Measurements from ENCODE around the gene TMTC1. TPM values are rescaled to one million over a fixed set of nuclear protein-coding genes. Genes with fewer than 3 reads are reported as not detected.

Gene TMTC1
- total RNA-seq, 1 donor from 2014 or later: not detected

DNA sequence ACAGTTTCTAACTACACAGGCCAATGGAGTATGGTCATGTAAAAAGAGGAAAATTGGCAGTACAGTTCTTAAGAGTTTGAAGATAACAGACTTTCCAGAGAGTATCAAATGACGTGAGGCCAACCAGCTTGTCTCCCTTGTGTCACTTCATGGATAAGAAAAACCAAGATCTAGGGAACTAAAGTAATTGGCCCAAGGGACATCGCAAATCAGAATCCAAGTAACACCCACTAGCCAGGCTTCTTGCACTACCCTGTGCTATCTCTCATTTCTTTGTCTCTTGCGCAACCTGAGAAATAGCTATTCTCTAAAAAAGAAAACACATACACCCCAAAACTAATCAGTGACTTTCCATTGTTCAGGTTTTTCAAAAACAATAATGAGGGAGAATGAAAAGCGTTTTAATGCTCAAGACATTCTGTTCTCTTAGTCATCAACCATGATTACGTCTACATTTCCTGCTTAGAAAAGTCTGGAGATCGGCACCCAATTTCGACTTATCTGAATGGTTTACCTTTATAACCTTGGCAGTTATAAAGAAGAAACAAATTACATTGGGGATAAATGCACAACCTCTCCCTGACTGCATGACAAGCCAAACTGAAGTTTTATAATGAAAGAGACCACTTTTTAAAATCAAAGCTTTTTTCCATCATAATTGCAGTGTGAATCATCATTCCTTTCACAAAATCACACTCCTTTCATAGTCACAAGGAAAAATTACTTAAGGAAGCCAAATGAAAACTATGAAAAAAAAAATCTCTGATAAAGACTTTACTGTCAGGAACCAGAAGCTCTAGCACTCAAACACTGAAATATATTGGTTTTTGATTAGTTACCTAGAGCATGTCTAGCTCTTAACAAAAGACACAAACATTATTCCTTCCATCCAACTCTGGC lies 42.1 kb downstream of the TMTC1 start:
- no peak for ATAC-seq (ENCODE audit: low read depth)

DNA sequence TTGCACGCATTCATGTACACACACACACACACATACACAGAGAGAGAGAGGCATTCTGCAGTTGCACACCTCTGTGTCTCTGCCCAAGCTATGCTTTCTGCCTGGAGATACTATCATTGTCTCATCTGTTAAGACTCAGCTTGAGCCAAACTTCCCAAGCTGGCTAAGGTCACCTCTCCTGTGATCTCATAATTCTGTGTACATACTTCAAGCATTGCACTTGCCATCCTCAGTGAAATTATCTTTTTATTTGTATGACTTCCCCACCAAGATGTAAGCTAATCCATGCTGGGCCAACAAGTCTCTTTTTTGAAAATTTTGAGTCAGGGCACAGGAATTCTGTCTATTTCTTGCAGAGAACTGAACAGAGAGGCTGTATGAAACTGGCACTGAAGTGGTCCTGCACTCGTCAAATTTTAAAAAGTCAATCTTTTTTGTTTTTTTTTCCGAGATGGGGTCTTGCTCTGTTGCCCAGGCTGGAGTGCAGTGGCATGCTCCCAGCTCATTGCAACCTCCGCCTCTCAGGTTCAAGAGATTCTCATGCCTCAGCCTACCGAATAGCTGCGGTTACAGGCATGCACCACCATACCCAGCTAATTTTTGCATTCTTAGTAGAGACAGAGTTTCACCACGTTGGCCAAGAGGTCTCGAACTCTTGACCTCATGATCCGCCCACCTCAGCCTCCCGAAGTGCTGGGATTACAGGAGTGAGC lies 44.3 kb downstream of the TMTC1 start:
- H3K27ac Mint-ChIP-seq: no peak overlapping the region
- ChIA-PET POLR2A (no interaction called here), CTCF (no interaction called here)
- H3K4me3 Mint-ChIP-seq: no peak overlapping the region
- no peaks in the 10 kb centered on the region for H3K9me3 Mint-ChIP-seq
- no peaks in the 10 kb centered on the region for H3K4me1 Mint-ChIP-seq
- no peaks in the 10 kb centered on the region for H3K27me3 Mint-ChIP-seq
- ATAC-seq (ENCODE audit: low read depth) (no peak), DNase-seq (no peak)
- no peaks in the 10 kb centered on the region for H3K36me3 Mint-ChIP-seq (ENCODE audit: low read depth)
- intact Hi-C loops (cut with micrococcal nuclease): no loop called here
- TF ChIP-seq, protein P1, sequence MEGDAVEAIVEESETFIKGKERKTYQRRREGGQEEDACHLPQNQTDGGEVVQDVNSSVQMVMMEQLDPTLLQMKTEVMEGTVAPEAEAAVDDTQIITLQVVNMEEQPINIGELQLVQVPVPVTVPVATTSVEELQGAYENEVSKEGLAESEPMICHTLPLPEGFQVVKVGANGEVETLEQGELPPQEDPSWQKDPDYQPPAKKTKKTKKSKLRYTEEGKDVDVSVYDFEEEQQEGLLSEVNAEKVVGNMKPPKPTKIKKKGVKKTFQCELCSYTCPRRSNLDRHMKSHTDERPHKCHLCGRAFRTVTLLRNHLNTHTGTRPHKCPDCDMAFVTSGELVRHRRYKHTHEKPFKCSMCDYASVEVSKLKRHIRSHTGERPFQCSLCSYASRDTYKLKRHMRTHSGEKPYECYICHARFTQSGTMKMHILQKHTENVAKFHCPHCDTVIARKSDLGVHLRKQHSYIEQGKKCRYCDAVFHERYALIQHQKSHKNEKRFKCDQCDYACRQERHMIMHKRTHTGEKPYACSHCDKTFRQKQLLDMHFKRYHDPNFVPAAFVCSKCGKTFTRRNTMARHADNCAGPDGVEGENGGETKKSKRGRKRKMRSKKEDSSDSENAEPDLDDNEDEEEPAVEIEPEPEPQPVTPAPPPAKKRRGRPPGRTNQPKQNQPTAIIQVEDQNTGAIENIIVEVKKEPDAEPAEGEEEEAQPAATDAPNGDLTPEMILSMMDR (IDR thresholded peaks at IDR 0.05): no peak

More for the DNA sequence above, 42.1 kb downstream of the TMTC1 start:
- no peak overlapping the region for H3K4me3 Mint-ChIP-seq
- ChIA-PET POLR2A (no interaction called here), CTCF (no interaction called here)
- no peaks in the 10 kb centered on the region for H3K4me1 Mint-ChIP-seq
- no peak for DNase-seq
- TF ChIP-seq, protein P1 (IDR thresholded peaks at IDR 0.05): no peak
- H3K27ac Mint-ChIP-seq: no peak overlapping the region
- H3K36me3 Mint-ChIP-seq (ENCODE audit: low read depth): no peaks in the 10 kb centered on the region
- H3K9me3 Mint-ChIP-seq: no peaks in the 10 kb centered on the region
- H3K27me3 Mint-ChIP-seq: no peaks in the 10 kb centered on the region
- intact Hi-C loops (cut with micrococcal nuclease): no loop called here

DNA sequence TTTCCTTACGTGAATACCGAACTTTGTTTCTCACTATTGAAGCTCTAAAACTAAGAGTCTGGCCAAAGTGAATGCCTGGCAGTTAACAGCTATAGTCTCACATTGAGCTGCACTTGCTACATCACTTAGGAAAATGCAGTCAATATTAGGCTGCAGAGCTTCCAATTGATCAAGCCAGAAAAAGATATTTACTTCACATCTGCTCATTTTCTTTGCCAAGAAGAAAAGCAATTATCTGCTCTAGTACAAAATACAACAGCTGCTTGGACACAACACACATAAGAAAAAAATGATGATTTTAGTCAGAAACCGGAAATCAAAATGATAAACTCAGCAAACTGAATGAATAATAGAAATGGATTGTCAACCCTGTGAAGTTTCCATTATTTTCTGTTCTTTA lies 45.4 kb downstream of the TMTC1 start:
- ATAC-seq (ENCODE audit: low read depth) (no peak), DNase-seq (no peak)
- CTCF ChIA-PET: no interaction called here
- Mint-ChIP-seq H3K36me3 (ENCODE audit: low read depth) (no peaks in the 10 kb centered on the region), H3K9me3 (no peaks in the 10 kb centered on the region), H3K27me3 (no peaks in the 10 kb centered on the region), H3K4me3 (no peak overlapping the region), H3K27ac (no peak overlapping the region), H3K4me1 (no peaks in the 10 kb centered on the region)
- TF ChIP-seq, protein P1 (IDR thresholded peaks at IDR 0.05): no peak
- intact Hi-C loops (cut with micrococcal nuclease): no loop called here
- POLR2A ChIA-PET: no interaction called here

DNA sequence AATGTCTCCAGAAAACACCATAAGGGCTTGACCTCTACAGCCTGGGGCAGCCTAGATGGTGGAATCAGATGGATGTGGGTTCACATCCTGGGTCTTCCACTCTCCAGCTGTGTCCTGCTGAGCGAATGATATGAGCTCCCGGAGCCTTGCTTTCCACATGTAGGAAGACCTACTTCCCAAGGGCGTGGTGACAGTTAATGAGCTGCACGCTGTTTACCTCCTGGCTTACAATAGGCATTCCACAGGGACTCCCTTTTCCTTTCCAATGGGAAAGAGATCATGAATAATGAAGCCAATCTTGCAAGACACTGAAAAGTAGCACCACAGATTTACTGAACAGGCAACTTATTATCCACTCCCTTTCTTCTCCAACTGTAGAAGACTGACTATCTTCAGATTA lies 46.1 kb downstream of the TMTC1 start:
- no peaks in the 10 kb centered on the region for H3K9me3 Mint-ChIP-seq
- no peaks in the 10 kb centered on the region for H3K36me3 Mint-ChIP-seq (ENCODE audit: low read depth)
- ChIA-PET CTCF (no interaction called here), POLR2A (no interaction called here)
- DNase-seq (no peak), ATAC-seq (ENCODE audit: low read depth) (no peak)
- H3K27ac Mint-ChIP-seq: no peak overlapping the region
- TF ChIP-seq, protein P1 (IDR thresholded peaks at IDR 0.05): no peak
- H3K4me3 Mint-ChIP-seq: no peak overlapping the region
- H3K27me3 Mint-ChIP-seq: no peaks in the 10 kb centered on the region
- H3K4me1 Mint-ChIP-seq: no peaks in the 10 kb centered on the region
- intact Hi-C loops (cut with micrococcal nuclease): no loop called here

DNA sequence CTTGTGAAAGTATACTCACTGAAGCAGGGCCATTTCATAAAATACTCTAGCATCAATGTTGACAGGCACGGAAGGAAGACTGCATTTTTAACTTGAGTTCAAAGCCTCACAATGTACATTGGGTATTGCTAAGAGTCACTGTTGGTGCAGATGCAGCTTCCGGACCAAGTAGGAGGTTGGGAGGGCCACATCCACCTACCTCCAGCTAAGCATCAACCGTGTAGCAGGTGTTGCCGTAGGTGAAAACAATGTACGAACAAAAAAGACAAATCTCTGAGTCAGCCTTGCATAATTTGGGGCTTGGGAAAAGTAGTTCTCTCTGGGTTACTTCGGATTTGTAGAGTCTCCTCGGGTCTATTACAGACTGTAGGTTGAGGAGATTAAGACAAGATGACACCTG lies 48.1 kb downstream of the TMTC1 start:
- CTCF ChIA-PET: no interaction called here
- POLR2A ChIA-PET: no interaction called here
- Mint-ChIP-seq H3K9me3 (no peaks in the 10 kb centered on the region), H3K4me1 (no peaks in the 10 kb centered on the region), H3K27ac (no peak overlapping the region), H3K36me3 (ENCODE audit: low read depth) (no peaks in the 10 kb centered on the region), H3K27me3 (no peaks in the 10 kb centered on the region), H3K4me3 (no peak overlapping the region)
- intact Hi-C loops (cut with micrococcal nuclease): no loop called here
- DNase-seq: no peak
- no peak for ATAC-seq (ENCODE audit: low read depth)
- TF ChIP-seq, protein P1 (IDR thresholded peaks at IDR 0.05): no peak
